Fibroblast of lung (primary cell): ENCODE measurements around the gene GCKR.

Experiments used
- CTCF ChIP-seq, 2 donors: IDR thresholded peaks in 1 of 2; conservative IDR thresholded peaks in 1 of 2; 1 replicate in 1 of 2; 2 replicates in 1 of 2; pipeline ENCODE4 v1.5.1; 2011 to 2012; ENCODE audit warnings: low read length in 2 of 2, control low read depth in 1 of 2, inconsistent platforms in 1 of 2, low read depth in 1 of 2, mild to moderate bottlenecking in 1 of 2
- EZH2 ChIP-seq: IDR thresholded peaks from 2 replicates; pipeline ENCODE4 v1.5.1; 2012; ENCODE audit warnings: low read length, control low read depth, mild to moderate bottlenecking; ENCODE audit errors: missing control alignments

- no peak for TF ChIP-seq CTCF (conservative IDR thresholded peaks at IDR 0.05 in 1 of 2, IDR thresholded peaks at IDR 0.05 in 1 of 2; ENCODE audit: low read depth in 1 of 2, low read length in 2 of 2)
- no peak for TF ChIP-seq EZH2
Measured at GRCh38 chr2:27502142-27502541, 5.5 kb downstream of the GCKR start.
